HepG2 (cell line): ENCODE measurements around the gene FCN3. TPM values are rescaled to one million over a fixed set of nuclear protein-coding genes. Genes with fewer than 3 reads are reported as not detected.

Source experiments
- ATAC-seq: fragments of 200-7000 bp; cut with Tn5 transposase; 3 replicates; pipeline ENCODE4 v1.9.1; 2020; ENCODE audit warnings: mild to moderate bottlenecking, moderate library complexity
- BruUV-seq: library from RNA; stranded (reverse); fragments of 400-500 nt; replicated peaks from 2 replicates; lab custom pipeline; 2021; lab: Mats Ljungman, UMichigan
- CTCF ChIA-PET: fragments of 300-600 bp; formaldehyde crosslinking; extraction: SDS; loops from one replicate; lab custom pipeline; 2021; ENCODE audit warnings: low total read pairs, inconsistent platforms, low intra/inter-chr PET ratio; lab: Yijun Ruan, JAX
- POLR2A ChIA-PET: fragments of 350-600 bp; sonication (Branson Sonifier 250); formaldehyde crosslinking; loops from one replicate; lab custom pipeline; 2020; ENCODE audit warnings: antibody characterized with exemption, inconsistent platforms; lab: Yijun Ruan, JAX
- DNase-seq: peaks from one replicate; pipeline ENCODE4 v3.0.0-alpha.2; 2015; ENCODE audit warnings: low spot score
- FAIRE-seq: peaks from 3 replicates; lab custom pipeline; 2011; peaks lifted over from hg19 to GRCh38; lab: Jason Lieb, UNC
- H2AFZ ChIP-seq: one replicate; pipeline ENCODE4 v1.6.1; 2011; ENCODE audit warnings: low read length, inconsistent platforms
- H3K27ac ChIP-seq: fragments of 300-600 bp; 3 replicates; pipeline ENCODE4 v1.8.0; 2011; ENCODE audit warnings: mixed run types, mild to moderate bottlenecking, mixed read lengths, low read length, inconsistent platforms; ENCODE audit not compliant: insufficient read depth; ENCODE audit errors: extremely low read length
- H3K27me3 ChIP-seq, 2 experiments: fragments of 200-600 bp in 1 of 2; 2 replicates in 1 of 2; 3 replicates in 1 of 2; pipeline versions ENCODE4 v1.6.0 to v1.8.0; 2011; ENCODE audit warnings: low read length in 2 of 2, mild to moderate bottlenecking in 2 of 2, moderate library complexity in 2 of 2, inconsistent platforms in 1 of 2; ENCODE audit not compliant: insufficient read depth in 2 of 2, control insufficient read depth in 1 of 2
- H3K36me3 ChIP-seq, 2 experiments: fragments of 200-600 bp in 1 of 2; replicated peaks in 1 of 2; 2 replicates in 1 of 2; 3 replicates in 1 of 2; pipeline versions ENCODE4 v1.5.1 to v1.8.0; 2011; ENCODE audit warnings: low read length in 2 of 2, inconsistent platforms in 1 of 2; ENCODE audit not compliant: insufficient read depth in 2 of 2, control insufficient read depth in 1 of 2
- H3K4me1 ChIP-seq: 2 replicates; pipeline ENCODE4 v1.5.1; 2012; ENCODE audit warnings: low read length, inconsistent platforms; ENCODE audit not compliant: insufficient read depth
- H3K4me2 ChIP-seq: 2 replicates; pipeline ENCODE4 v1.6.0; 2011; ENCODE audit warnings: low read depth, low read length, inconsistent platforms
- H3K4me3 ChIP-seq, 3 experiments: fragments of 200-600 bp in 1 of 3; sonication (generic), shearing (Covaris generic) in 1 of 3; replicated peaks in 1 of 3; 2 replicates each; pipeline ENCODE4 v1.5.1; 2011 to 2016; ENCODE audit warnings: low read length in 3 of 3, inconsistent platforms in 2 of 3, low read depth in 2 of 3, mild to moderate bottlenecking in 2 of 3, control low read depth in 1 of 3, mixed read lengths in 1 of 3; ENCODE audit not compliant: insufficient read depth in 1 of 3
- H3K79me2 ChIP-seq: one replicate; pipeline ENCODE4 v1.6.1; 2011; ENCODE audit warnings: low read length, inconsistent platforms; ENCODE audit not compliant: insufficient read depth
- H3K9ac ChIP-seq: 2 replicates; pipeline ENCODE4 v1.6.0; 2011; ENCODE audit warnings: mild to moderate bottlenecking, low read depth, low read length, inconsistent platforms; ENCODE audit not compliant: insufficient read depth
- H3K9me3 ChIP-seq: 2 replicates; pipeline ENCODE4 v1.5.1; 2012; ENCODE audit warnings: mild to moderate bottlenecking, low read length
- H4K20me1 ChIP-seq: 2 replicates; pipeline ENCODE4 v1.6.0; 2011; ENCODE audit warnings: inconsistent platforms, mild to moderate bottlenecking, low read length, moderate library complexity; ENCODE audit not compliant: insufficient read depth
- ISX ChIP-seq: sonication (generic); formaldehyde crosslinking; conservative IDR thresholded peaks from 2 replicates; pipeline ENCODE4 v1.5.0; 2020; ENCODE audit warnings: missing genetic modification reagents
- STAG1 ChIP-seq: sonication (generic); formaldehyde crosslinking; IDR thresholded peaks from 2 replicates; pipeline ENCODE4 v1.4.0; 2020; ENCODE audit warnings: missing genetic modification reagents
- ZNF274 ChIP-seq: sonication (generic); formaldehyde crosslinking; IDR thresholded peaks from 2 replicates; pipeline ENCODE4 v1.5.1; 2020; ENCODE audit warnings: mild to moderate bottlenecking, missing genetic modification reagents
- ZNF687 ChIP-seq: sonication (generic); formaldehyde crosslinking; IDR thresholded peaks from 2 replicates; pipeline ENCODE4 v1.5.1; 2020; ENCODE audit warnings: mild to moderate bottlenecking, missing genetic modification reagents, moderate library complexity
- WGBS: methylation state at CpG from one replicate; pipeline ENCODE4 v1.1.6; 2017; ENCODE audit warnings: low lambda C conversion rate; 5-methylcytosine and 5-hydroxymethylcytosine counted together
- in situ Hi-C: cut with HindIII; loops from 2 replicates; pipeline ENCODE4 v1.10.0; 2017; ENCODE audit warnings: low pct_unique_long_range_greater_than_20kb; ENCODE audit not compliant: extremely low pct_ligation_motif_present
- intact Hi-C: fragments of 100-400 bp; cut with micrococcal nuclease; formaldehyde crosslinking; loops from one replicate; pipeline ENCODE4 v1.10.0; 2022; ENCODE audit not compliant: unreplicated experiment
- polyA plus RNA-seq, 8 experiments: library from polyadenylated mRNA; depleted of rRNA in 3 of 8; stranded (reverse) in 7 of 8; unstranded in 1 of 8; fragments of >200 nt; fragmentation: Illumina TruSeq in 4 of 8; extraction: Trizol in 4 of 8; gene quantifications; 2 replicates each; pipeline versions ENCODE4 v1.2.1 to v1.2.3, GENCODE V29; 2011 to 2016; ENCODE audit warnings: low read depth in 4 of 8, missing spikeins in 1 of 8, mixed read lengths in 1 of 8; ENCODE audit not compliant: insufficient read depth in 1 of 8
- total RNA-seq, 5 experiments: library from RNA; depleted of rRNA; stranded (reverse); fragments of >200 nt; fragmentation: Illumina TruSeq; extraction: Trizol; gene quantifications; 2 replicates each; pipeline ENCODE4 v1.2.3, GENCODE V29; 2016; ENCODE audit warnings: low read depth in 1 of 5
- TF ChIP-seq, protein P1 (sequence below): sonication (generic); formaldehyde crosslinking; conservative IDR thresholded peaks from 2 replicates; pipeline ENCODE4 v1.4.0; 2020; ENCODE audit warnings: missing genetic modification reagents

Gene FCN3
- total and polyA plus RNA-seq, 2 of the 13 experiments (the other 11 are each of a cell fraction or from before 2014, with no cell fraction given): not detected

DNA sequence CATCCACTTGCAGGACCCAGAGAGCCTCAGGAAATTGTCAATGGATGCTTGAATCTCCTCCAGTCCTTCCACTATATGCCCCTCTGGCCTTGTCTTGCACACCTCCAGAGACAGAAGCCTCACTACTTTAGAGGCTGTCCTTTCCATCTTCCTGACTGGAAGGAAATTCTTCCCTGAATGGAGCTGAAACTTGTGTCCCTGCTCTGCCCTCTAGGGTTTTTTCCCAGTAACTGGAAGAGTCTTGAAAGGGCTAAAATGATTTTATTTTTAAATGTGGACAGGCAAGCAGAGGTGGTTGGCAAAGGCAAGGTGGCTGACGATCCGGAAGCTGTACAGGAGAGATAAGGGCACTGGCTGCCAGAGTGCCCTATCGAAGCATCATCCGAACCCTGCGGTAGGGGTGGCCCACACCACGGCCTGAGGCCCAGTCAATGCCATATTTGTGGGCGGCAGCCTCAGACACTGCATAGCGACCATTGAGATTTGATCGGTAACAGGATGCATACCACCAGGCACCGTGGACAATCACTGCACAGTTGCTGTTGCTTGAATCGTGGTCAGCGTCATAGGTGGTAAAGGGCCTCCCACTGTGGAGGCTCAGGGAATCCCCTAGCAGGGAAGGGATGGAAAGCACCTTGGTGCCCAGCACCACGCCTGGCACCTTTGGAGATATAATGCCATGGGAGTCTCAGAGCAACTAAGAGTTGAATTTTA, 5.6 kb downstream of the FCN3 start:
- no peak for FAIRE-seq
- no peak overlapping the region for H3K27ac ChIP-seq
- 67% methylated on average over 9 of the region's 13 CpGs for WGBS
- in situ Hi-C loops: no loop called here
- no peaks in the 10 kb centered on the region for H4K20me1 ChIP-seq
- no peak overlapping the region for H3K4me2 ChIP-seq
- H3K9me3 ChIP-seq: no peaks in the 10 kb centered on the region
- TF ChIP-seq STAG1 (CRISPR knock-in tag): peak; percentile 23; the same call in 1 of the 2 replicates
- TF ChIP-seq ZNF274 (CRISPR knock-in tag): no peak
- no peak for TF ChIP-seq ISX (CRISPR knock-in tag)
- TF ChIP-seq, protein P1, sequence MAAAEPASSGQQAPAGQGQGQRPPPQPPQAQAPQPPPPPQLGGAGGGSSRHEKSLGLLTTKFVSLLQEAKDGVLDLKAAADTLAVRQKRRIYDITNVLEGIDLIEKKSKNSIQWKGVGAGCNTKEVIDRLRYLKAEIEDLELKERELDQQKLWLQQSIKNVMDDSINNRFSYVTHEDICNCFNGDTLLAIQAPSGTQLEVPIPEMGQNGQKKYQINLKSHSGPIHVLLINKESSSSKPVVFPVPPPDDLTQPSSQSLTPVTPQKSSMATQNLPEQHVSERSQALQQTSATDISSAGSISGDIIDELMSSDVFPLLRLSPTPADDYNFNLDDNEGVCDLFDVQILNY (CRISPR knock-in tag): no peak
- TF ChIP-seq ZNF687 (CRISPR knock-in tag): no peak
- TF ChIP-seq, all 625 proteins: peak for 1
- no peak for DNase-seq
- H2AFZ ChIP-seq: no peak overlapping the region
- no peak for ATAC-seq
- peaks cover 27% of the 10 kb centered on the region for H3K4me1 ChIP-seq
- no peak overlapping the region for H3K4me3 ChIP-seq
- intact Hi-C loops: no loop called here
- no TSS peak for BruUV-seq
- POLR2A ChIA-PET: no interaction called here
- H3K27me3 ChIP-seq: peaks cover 3 to 23% of the 10 kb centered on the region in 2 experiments; a peak in 3 of 5 replicates
- no peak overlapping the region for H3K9ac ChIP-seq
- H3K36me3 ChIP-seq: no peaks in the 10 kb centered on the region
- no peaks in the 10 kb centered on the region for H3K79me2 ChIP-seq
- CTCF ChIA-PET: no interaction called here
